Endodermal cell (in vitro differentiated cells): ENCODE results near the gene TSC22D2. TPM values are rescaled to one million over a fixed set of nuclear protein-coding genes. Genes with fewer than 3 reads are reported as not detected.
"Not testable (repeated sequence)": the region's sequence is repeated elsewhere in the genome, so short reads cannot be mapped to it uniquely, and the experiment has no call there.

Source experiments
- DNase-seq: peaks from one replicate; pipeline ENCODE4 v3.0.0-alpha.2; 2017
- H3K27ac ChIP-seq: 2 replicates; pipeline ENCODE4 v1.5.1; 2013; ENCODE audit warnings: mild to moderate bottlenecking, low read depth, low read length, moderate library complexity
- H3K27me3 ChIP-seq: 2 replicates; pipeline ENCODE4 v1.6.1; 2013; ENCODE audit warnings: mild to moderate bottlenecking, low read length, moderate library complexity; ENCODE audit not compliant: insufficient read depth, control insufficient read depth, poor library complexity, severe bottlenecking
- H3K36me3 ChIP-seq: 2 replicates; pipeline ENCODE4 v1.7.0; 2013; ENCODE audit warnings: mild to moderate bottlenecking, low read length, moderate library complexity; ENCODE audit not compliant: control insufficient read depth, insufficient read depth
- H3K4me1 ChIP-seq: one replicate; pipeline ENCODE4 v1.7.0; 2013; ENCODE audit warnings: low read length; ENCODE audit not compliant: control insufficient read depth, insufficient read depth
- H3K4me3 ChIP-seq: 2 replicates; pipeline ENCODE4 v1.5.1; 2013; ENCODE audit warnings: mild to moderate bottlenecking, low read length, moderate library complexity
- H3K9ac ChIP-seq: 2 replicates; pipeline ENCODE4 v1.6.1; 2013; ENCODE audit warnings: mild to moderate bottlenecking, low read length, moderate library complexity; ENCODE audit not compliant: poor library complexity, severe bottlenecking; ENCODE audit errors: extremely low read depth
- H3K9me3 ChIP-seq: 2 replicates; pipeline ENCODE4 v1.6.1; 2013; ENCODE audit warnings: mild to moderate bottlenecking, low read length, moderate library complexity; ENCODE audit not compliant: control insufficient read depth
- H3K27ac Mint-ChIP-seq: 2 replicates; pipeline ENCODE4 v1.8.0; 2020; ENCODE audit warnings: mixed read lengths
- H3K27me3 Mint-ChIP-seq: 2 replicates; pipeline ENCODE4 v1.8.0; 2021; ENCODE audit warnings: mild to moderate bottlenecking, mixed read lengths; ENCODE audit not compliant: insufficient read depth
- H3K36me3 Mint-ChIP-seq: 2 replicates; pipeline ENCODE4 v1.8.0; 2020; ENCODE audit warnings: low read depth, mixed read lengths
- H3K4me1 Mint-ChIP-seq: 2 replicates; pipeline ENCODE4 v1.8.0; 2020; ENCODE audit warnings: mixed read lengths
- H3K4me3 Mint-ChIP-seq: 2 replicates; pipeline ENCODE4 v1.8.0; 2020; ENCODE audit warnings: mild to moderate bottlenecking, moderate library complexity, mixed read lengths
- H3K9me3 Mint-ChIP-seq: 2 replicates; pipeline ENCODE4 v1.8.0; 2020; ENCODE audit warnings: mild to moderate bottlenecking, mixed read lengths
- WGBS, 2 experiments: methylation state at CpG; one replicate each; pipeline versions ENCODE4 v1.1.5 to v1.1.7; 2013; ENCODE audit warnings: missing lambda C conversion rate in 2 of 2, mixed read lengths in 1 of 2; ENCODE audit not compliant: insufficient coverage in 1 of 2, insufficient read length in 1 of 2; 5-methylcytosine and 5-hydroxymethylcytosine counted together
- total RNA-seq, 2 donors: library from RNA; stranded (reverse); fragmentation: NEBNext Ultra II Directional in 1 of 2; extraction: Animal tissue kit (Norgen Biotek cat#: 25700) in 1 of 2; gene quantifications; 2 replicates in 1 of 2; 3 replicates in 1 of 2; pipeline ENCODE4 v1.2.1, GENCODE V29; 2021
- TF ChIP-seq, protein P1 (sequence below): fragments of 200-600 bp; sonication (generic); conservative IDR thresholded peaks from 2 replicates; pipeline ENCODE4 v1.5.0; 2021; ENCODE audit warnings: antibody characterized with exemption, mild to moderate bottlenecking

The TSC22D2 gene
- total RNA-seq, 2 donors from 2014 or later, result 25.6 to 29.1 TPM

DNA sequence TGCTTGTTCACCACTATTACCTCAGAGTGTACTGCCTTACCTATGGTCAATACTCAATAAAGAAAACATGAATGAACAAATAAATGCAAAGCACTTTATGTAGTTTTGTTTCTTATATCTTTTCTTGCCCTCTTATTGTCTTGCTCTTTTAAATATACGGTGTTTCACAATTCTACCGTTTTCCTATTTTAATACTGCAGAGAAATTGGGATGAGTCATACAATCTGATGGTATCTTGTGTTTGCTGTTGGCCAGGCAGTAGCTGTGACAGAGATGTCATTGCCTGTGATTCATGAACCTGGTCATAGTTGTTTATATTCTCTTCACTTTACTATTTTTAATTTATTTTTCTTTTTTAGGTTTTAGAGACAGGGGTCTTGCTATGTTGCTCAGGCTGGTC is 89.9 kb downstream of the TSC22D2 start:
- TF ChIP-seq, protein P1, sequence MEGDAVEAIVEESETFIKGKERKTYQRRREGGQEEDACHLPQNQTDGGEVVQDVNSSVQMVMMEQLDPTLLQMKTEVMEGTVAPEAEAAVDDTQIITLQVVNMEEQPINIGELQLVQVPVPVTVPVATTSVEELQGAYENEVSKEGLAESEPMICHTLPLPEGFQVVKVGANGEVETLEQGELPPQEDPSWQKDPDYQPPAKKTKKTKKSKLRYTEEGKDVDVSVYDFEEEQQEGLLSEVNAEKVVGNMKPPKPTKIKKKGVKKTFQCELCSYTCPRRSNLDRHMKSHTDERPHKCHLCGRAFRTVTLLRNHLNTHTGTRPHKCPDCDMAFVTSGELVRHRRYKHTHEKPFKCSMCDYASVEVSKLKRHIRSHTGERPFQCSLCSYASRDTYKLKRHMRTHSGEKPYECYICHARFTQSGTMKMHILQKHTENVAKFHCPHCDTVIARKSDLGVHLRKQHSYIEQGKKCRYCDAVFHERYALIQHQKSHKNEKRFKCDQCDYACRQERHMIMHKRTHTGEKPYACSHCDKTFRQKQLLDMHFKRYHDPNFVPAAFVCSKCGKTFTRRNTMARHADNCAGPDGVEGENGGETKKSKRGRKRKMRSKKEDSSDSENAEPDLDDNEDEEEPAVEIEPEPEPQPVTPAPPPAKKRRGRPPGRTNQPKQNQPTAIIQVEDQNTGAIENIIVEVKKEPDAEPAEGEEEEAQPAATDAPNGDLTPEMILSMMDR, result no peak
- no peaks in the 10 kb centered on the region for H3K36me3 ChIP-seq
- no peaks in the 10 kb centered on the region for H3K4me1 ChIP-seq
- H3K27ac ChIP-seq, result no peak overlapping the region
- Mint-ChIP-seq H3K9me3 (peaks cover 26% of the 10 kb centered on the region), H3K4me1 (peaks cover 3% of the 10 kb centered on the region), H3K4me3 (no peak overlapping the region), H3K36me3 (peaks cover 3% of the 10 kb centered on the region), H3K27me3 (no peaks in the 10 kb centered on the region), H3K27ac (no peak overlapping the region)
- H3K9ac ChIP-seq, result no peak overlapping the region
- no peak overlapping the region for H3K4me3 ChIP-seq
- WGBS, 2 experiments, result 92 to 100% methylated on average over 2 of the region's 2 CpGs
- DNase-seq, result no peak
- H3K27me3 ChIP-seq, result no peaks in the 10 kb centered on the region
- H3K9me3 ChIP-seq, result peaks cover 27% of the 10 kb centered on the region

GRCh38 chr3:150500960-150501359 is 92.9 kb downstream of the TSC22D2 start:
- H3K27ac ChIP-seq, H3K4me3 Mint-ChIP-seq, H3K9ac ChIP-seq, DNase-seq, H3K27ac Mint-ChIP-seq, H3K27me3 Mint-ChIP-seq, H3K4me1 Mint-ChIP-seq, H3K36me3 ChIP-seq, H3K4me1 ChIP-seq, H3K27me3 ChIP-seq, H3K36me3 Mint-ChIP-seq: not testable (repeated sequence)
- peaks cover 27% of the 10 kb centered on the region for H3K9me3 ChIP-seq
- H3K9me3 Mint-ChIP-seq, result peaks cover 26% of the 10 kb centered on the region
- WGBS, 2 experiments, result 91 to 100% methylated on average over 1 of the region's 1 CpG
- H3K4me3 ChIP-seq, result peak overlapping the region; percentile 29

DNA sequence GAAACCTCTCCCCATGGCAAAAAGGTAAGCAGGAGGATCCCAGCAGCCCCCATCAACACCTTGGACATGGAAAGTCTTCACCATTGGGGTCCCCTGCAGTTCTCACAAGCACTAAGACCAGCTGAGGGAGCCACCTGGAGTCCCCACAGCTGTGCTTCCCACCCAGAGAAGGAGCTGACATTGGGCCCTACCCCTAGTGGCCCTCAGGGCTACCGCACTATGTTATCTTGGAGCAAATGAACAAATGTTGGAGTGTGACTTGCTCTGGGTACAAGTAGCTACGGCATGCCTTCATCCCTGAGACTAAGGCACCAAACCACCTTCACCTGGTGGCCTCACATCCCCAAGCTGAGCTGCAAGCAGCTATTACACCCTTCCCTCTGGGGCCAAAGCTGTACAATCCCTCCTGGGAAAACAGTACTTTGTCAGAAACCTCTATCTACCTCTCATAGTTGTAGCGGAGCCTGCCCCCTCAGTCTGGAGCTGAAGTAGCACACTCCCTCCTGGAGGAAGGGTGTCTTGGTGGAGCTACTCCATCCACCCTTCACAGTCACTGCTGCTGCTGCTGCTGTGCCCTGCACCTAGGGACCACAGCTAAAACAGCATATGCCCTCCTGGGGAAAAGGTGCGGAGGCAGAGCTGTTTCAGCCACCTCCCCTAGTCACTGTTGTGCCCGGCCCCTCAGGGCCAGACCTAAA is 95.5 kb downstream of the TSC22D2 start:
- Histone ChIP-seq H3K36me3 (no peaks in the 10 kb centered on the region), H3K9me3 (peaks cover 27% of the 10 kb centered on the region), H3K27me3 (no peaks in the 10 kb centered on the region), H3K4me3 (no peak overlapping the region), H3K4me1 (no peaks in the 10 kb centered on the region), H3K9ac (no peak overlapping the region), H3K27ac (no peak overlapping the region)
- no peaks in the 10 kb centered on the region for H3K27me3 Mint-ChIP-seq
- peaks cover 3% of the 10 kb centered on the region for H3K36me3 Mint-ChIP-seq
- no peak overlapping the region for H3K27ac Mint-ChIP-seq
- 63 to 90% methylated on average over 1 to 5 of the region's 5 CpGs for WGBS, 2 experiments
- no peaks in the 10 kb centered on the region for H3K4me1 Mint-ChIP-seq
- H3K4me3 Mint-ChIP-seq, result no peak overlapping the region
- H3K9me3 Mint-ChIP-seq, result peaks cover 30% of the 10 kb centered on the region
- peak; percentile 66 for DNase-seq
- TF ChIP-seq, protein P1, result peak; percentile 61
